ENCODE measurements around the gene TIMD4.

TIMD4 gene

DNA sequence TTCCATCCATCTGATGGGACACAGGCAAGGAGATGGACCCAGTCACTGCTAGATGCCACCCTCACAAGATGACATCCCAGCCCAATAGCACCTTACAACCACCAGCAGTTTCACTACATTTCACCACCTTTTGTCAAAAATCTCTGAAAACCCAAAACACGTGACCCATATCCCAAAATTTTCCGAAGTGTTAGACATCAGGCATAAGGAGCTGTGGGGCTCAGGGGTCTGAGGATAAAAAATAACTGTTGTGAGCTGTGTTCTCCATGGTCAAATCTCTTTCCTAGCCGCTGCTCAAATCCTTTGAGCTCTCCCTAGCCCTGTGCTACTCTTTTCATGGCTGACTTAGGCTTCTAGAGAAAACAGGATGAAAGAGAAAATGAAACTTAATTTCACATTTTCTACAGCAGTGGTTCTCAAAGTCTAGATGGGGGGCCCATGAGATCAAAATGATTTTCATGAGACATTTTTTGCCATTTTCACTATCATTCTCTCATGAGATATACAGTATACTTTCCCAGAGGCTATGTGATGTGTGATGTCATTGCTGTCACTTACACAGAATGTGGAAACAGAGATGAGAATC lies 40.7 kb downstream of the TIMD4 start:
- DNase-seq (ENCODE audit: low spot score), result no peak

GRCh38 chr5:156920861-156921431 lies 42.1 kb downstream of the TIMD4 start:
- DNase-seq (ENCODE audit: low spot score), result no peak

DNA sequence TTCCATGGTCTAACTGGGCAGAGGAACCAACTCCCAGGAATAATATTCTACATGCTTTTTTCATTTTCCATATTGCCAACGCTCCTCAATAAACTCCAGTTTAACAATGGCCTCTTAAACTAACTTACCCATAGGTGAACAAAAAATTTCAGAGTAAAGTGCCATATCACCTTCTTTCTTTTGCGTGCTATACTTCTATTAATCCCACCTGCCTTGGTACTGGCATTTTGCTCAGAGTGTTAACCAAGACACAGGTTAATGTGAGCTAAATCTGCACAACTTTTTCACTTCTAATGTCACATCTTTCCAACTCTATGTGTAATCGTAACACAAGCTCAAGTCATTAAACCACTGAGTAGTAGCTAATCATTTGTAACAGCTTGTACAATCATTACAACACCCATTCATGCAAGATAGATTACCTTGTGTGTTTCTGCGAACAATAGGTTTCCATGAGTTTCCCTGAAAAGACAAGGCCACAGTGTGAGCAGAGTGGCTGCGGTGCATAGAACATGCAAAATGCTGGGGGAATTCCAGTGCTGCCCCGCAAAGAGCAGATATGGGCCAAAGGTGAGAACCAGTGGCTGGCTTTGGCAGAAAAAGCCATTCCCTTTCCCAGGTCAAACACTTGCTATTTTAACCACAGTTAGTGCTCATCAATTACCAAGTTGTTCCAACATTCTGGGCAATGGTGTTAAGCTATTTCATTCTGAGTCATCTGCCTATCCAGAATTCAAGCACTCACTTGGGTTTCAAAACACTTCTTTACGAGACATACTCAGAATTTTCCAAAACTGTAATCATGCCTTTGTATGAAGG lies 42.8 kb downstream of the TIMD4 start:
- no peak for DNase-seq (ENCODE audit: low spot score)

GRCh38 chr5:156918311-156918845 lies 44.6 kb downstream of the TIMD4 start:
- no peak for DNase-seq (ENCODE audit: low spot score)

GRCh38 chr5:156914371-156914737 lies 48.7 kb downstream of the TIMD4 start:
- DNase-seq (ENCODE audit: low spot score), result no peak

GRCh38 chr5:156913719-156914370 lies 49.2 kb downstream of the TIMD4 start:
- no peak for DNase-seq (ENCODE audit: low spot score)

DNA sequence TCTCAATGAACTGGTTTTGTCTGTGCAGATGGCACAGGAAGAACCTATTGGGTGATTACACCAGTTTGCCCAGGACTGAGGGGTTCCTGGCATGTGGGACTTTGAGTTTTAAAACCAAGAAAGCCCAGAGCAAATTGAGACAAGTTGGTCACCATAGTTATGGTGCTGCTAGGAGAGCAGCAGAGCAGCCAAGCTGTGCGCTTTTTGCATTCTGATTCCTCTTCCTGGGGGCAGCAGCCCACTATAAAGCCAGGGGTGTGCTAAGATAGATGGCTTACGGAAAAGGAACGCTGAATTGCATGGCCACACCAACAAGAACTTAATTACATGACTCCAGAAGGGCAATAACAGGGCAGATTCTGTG lies 49.7 kb downstream of the TIMD4 start:
- no peak for DNase-seq (ENCODE audit: low spot score)

- DNase-seq (ENCODE audit: low spot score), result no peak
Measured at GRCh38 chr5:156912869-156913268, 50.2 kb downstream of the TIMD4 start.

DNA sequence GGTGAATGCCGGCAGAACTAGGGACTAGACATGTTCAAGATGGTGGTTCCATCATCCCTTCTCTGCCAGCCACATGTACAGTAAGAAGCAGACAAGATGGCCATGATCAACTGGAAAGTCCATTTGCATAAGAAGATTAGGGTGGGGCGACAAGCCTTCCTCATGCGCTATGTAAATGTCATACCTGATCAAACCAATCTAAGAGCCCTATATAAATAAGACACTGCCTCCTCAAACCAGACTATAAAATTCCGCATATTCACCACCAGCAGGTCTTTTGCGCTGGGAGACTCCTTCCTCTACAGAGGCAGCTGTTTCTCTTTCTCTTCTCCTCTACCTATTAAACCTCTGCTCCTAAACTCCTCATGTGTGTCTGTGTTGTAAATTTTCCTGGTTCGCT lies 53.8 kb downstream of the TIMD4 start:
- DNase-seq (ENCODE audit: low spot score), result no peak

DNA sequence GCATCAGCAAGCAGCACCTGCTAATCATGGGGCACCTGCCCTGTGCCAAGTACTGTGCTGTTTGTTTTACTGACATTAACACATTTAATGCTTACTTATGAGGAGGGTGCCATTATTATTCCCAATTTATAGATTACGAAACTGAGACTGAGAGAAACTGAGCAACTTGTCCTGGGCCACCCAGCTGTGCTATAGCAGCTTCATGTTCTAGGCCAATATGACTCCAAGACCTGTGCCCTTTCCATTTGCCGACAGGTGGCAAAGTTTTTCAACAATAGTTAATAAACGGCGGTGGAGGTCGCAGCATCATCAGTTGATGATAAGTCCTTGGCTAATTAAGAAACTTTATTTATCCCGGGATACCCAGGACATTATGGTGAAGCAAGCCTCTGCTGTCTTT lies 55.4 kb downstream of the TIMD4 start:
- no peak for DNase-seq (ENCODE audit: low spot score)

DNA sequence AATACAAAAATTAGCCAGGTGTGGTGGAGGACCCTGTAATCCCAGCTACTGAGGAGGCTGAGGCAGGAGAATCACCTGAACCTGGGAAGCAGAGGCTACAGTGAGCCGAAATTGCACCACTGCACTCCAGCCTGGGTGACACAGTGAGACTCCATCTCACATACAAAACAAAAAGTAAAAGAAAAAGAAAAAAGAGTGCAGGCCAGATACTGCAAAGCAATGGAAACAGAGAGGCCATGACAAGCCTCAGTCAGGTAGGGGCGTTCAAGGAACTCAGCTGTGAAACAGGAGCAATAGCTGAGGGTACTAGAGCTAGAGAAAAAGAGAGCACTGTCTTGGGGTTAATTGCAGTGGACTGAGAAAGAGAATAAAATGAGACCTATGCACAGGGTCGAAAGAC lies 56.2 kb downstream of the TIMD4 start:
- DNase-seq (ENCODE audit: low spot score), result no peak

GRCh38 chr5:156896546-156896945 lies 66.5 kb downstream of the TIMD4 start:
- no peak for DNase-seq (ENCODE audit: low spot score)

- DNase-seq (ENCODE audit: low spot score), result no peak
Measured at GRCh38 chr5:156893517-156893916, 69.5 kb downstream of the TIMD4 start.

DNA sequence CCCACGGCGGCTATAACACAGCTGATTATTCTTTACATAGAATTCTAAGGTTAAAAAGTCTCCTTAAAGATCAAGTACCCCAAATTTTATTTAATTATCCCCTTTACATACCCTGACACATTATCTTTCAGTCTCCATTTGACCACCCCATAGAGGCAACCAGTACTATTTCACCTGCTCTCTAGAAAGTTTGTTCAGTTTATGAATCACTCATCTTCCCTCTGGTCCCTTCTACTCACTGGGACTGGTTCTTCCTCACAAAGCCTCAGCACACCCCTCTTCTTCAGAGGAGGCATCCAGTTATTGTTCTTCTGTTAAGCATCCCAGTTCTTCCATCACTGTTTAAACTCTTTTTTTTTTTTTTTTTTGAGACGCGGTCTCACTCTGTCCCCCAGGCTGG lies 70.2 kb downstream of the TIMD4 start:
- DNase-seq (ENCODE audit: low spot score), result no peak

DNA sequence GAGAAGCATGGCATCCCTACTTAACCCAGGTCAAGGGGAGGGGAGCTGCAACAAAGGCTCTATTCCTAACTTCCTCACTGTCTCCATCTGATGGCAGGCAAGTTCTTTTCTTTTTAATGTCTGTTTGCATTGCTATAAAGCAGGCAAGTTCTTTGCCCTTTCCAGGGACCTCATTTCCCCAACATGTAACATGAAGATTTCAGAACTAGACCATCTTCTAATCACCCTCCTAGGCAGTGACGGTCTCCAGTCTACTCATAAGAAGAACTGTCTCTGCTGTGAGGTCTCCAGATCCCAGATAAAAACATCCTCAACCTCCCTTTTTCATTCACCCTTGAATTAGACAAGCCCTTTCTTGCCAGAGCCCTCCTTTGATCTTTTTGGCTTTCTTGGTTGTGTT lies 70.8 kb downstream of the TIMD4 start:
- DNase-seq (ENCODE audit: low spot score), result no peak

GRCh38 chr5:156888520-156888919 lies 74.5 kb downstream of the TIMD4 start:
- DNase-seq (ENCODE audit: low spot score), result no peak

GRCh38 chr5:156883316-156883875 lies 79.6 kb downstream of the TIMD4 start:
- no peak for DNase-seq (ENCODE audit: low spot score)

DNA sequence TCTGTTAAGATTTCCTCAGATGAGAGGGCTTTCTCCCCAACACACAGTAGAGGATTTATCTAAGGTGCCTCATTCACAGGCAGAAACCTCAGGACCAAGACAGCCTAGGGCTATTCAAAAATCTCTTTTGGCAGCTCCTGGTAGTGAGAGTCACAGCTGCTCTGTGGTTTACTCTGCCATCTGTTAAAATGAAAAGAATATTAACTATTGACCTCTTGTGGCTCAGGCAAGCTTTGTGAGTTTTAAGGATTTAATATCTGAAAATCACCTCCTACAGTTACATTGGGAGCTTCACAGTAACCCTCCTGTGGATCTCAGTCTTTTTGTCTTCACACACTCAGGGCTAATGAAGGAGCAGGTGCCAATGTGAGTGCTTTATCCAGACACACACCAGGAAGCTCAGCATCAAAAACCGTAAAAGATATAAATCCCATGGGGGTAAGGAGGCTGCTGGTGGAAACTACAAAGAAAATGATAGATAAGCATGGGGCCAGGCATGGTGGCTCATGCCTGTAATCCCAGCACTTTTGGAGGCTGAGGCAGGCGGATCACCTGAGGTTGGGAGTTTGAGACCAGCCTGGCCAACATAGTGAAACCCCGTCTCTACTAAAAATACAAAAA lies 83.3 kb downstream of the TIMD4 start:
- DNase-seq (ENCODE audit: low spot score), result no peak

DNA sequence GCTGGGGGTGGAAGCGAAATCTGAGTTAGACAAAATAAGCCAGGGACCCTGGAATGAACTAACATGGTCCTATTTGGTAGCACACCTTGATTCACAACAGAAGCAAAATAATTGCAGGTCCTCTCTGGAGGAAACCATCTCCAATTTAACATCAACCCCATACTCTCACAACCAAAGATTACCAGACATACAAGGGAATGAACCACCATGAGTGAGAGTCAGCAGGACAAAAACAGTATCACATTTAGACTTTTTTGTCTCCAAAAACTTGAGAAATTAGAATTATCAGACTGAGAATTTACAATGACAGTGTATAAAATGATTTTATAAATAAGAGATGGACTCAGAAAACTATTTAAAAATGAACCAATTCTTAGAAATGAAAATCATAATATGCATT lies 91.8 kb downstream of the TIMD4 start:
- DNase-seq (ENCODE audit: low spot score), result no peak

GRCh38 chr5:156870498-156870839 lies 92.6 kb downstream of the TIMD4 start:
- no peak for DNase-seq (ENCODE audit: low spot score)
